Stimulated activated naive CD8-positive, alpha-beta T cell treated with anti-CD3 and anti-CD28 coated beads, Interleukin-15, Interleukin-2, amounts not matched to agents 100 ng/mL and 50 ng/mL, for 24 hours (primary cell): ENCODE results near the gene CLINT1.

Experiments
- H3K27ac Mint-ChIP-seq: one replicate; pipeline ENCODE4 v1.8.0; 2021; ENCODE audit warnings: mild to moderate bottlenecking, mixed read lengths
- H3K27me3 Mint-ChIP-seq: one replicate; pipeline ENCODE4 v1.8.0; 2021; ENCODE audit warnings: mixed read lengths
- H3K36me3 Mint-ChIP-seq: one replicate; pipeline ENCODE4 v1.8.0; 2021; ENCODE audit warnings: low read depth, mixed read lengths
- H3K4me1 Mint-ChIP-seq: one replicate; pipeline ENCODE4 v1.8.0; 2021; ENCODE audit warnings: low read depth, mixed read lengths
- H3K4me3 Mint-ChIP-seq: one replicate; pipeline ENCODE4 v1.8.0; 2021; ENCODE audit warnings: mild to moderate bottlenecking, mixed read lengths
- H3K9me3 Mint-ChIP-seq: one replicate; pipeline ENCODE4 v1.8.0; 2021; ENCODE audit warnings: mixed read lengths

CLINT1 gene

DNA sequence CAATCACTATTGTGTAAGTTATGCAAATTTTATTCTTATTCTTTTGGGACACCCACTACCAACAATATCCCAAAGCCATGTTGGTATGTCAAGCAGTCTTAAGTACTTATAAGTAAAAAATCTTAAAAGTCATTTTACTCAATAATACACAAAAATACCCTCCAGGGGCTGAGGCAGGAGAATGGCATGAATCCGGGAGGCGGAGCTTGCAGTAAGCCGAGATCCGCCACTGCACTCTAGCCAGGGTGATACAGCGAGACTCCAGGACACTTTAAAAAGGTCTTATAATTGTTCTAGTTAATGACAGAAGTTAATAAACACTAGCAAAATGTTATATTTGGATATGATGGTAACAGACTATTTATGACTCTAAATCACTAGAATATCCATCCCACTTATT is 16.8 kb downstream of the CLINT1 start:
- H3K4me3 Mint-ChIP-seq: no peak overlapping the region
- H3K4me1 Mint-ChIP-seq: peaks cover 17% of the 10 kb centered on the region
- H3K27me3 Mint-ChIP-seq: no peaks in the 10 kb centered on the region
- no peaks in the 10 kb centered on the region for H3K9me3 Mint-ChIP-seq
- peaks cover 26% of the 10 kb centered on the region for H3K36me3 Mint-ChIP-seq
- no peak overlapping the region for H3K27ac Mint-ChIP-seq

- no peaks in the 10 kb centered on the region for H3K9me3 Mint-ChIP-seq
- H3K27me3 Mint-ChIP-seq: no peaks in the 10 kb centered on the region
- H3K4me1 Mint-ChIP-seq: peaks cover 14% of the 10 kb centered on the region
- no peak overlapping the region for H3K27ac Mint-ChIP-seq
- H3K4me3 Mint-ChIP-seq: no peak overlapping the region
- peaks cover 16% of the 10 kb centered on the region for H3K36me3 Mint-ChIP-seq
Measured at GRCh38 chr5:157839157-157839795, 19.7 kb downstream of the CLINT1 start.

DNA sequence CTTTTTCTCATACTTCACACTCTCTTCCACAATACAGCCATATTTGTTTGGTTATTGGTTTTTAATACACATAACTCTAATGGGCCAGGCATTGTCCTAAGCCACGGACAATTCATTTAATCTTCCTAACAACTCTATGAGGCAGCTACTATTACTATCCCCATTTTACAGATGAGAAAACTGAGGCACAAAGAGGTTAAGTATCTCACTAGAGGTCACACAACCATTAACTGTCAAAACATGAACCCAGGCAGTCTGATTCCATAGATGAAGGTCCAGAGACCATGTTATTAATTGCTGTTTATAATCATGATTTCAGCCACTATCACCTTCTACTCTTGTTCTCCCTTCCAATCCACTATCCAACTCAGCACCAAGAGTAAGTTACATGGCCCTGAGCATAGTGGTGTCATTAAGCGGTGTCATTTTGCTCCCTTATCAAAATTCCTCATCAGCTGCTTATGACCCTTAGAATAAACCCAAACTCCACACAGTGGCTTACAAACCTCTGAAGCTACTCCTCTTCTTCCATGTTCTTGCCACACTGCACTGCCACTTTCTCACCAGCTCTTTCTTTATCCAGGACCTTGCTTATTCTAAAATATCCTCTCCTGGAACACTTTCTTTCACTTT is 22.7 kb downstream of the CLINT1 start:
- no peak overlapping the region for H3K4me3 Mint-ChIP-seq
- no peak overlapping the region for H3K27ac Mint-ChIP-seq
- peaks cover 20% of the 10 kb centered on the region for H3K36me3 Mint-ChIP-seq
- peaks cover 15% of the 10 kb centered on the region for H3K4me1 Mint-ChIP-seq
- H3K27me3 Mint-ChIP-seq: no peaks in the 10 kb centered on the region
- no peaks in the 10 kb centered on the region for H3K9me3 Mint-ChIP-seq

DNA sequence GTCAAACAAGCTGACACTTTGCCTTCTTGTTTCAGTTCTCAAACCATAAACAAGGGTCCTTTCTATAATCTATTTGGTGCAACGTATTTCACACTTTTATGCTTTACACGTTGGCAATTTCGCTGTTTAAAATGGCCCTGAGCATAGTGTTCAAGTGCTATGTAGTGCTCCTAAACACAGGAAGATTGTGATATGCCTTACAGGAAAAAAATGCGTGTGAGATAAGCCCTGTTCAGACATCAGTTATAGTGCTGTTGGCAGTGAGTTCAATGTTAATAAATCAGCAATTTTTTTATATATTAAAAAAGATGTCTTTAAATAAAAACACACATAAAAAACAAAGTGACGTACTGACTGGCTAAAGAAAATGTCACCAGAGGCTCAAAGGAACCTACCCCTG is 23.9 kb downstream of the CLINT1 start:
- Mint-ChIP-seq H3K36me3 (peaks cover 16% of the 10 kb centered on the region), H3K4me3 (no peak overlapping the region), H3K27ac (no peak overlapping the region), H3K9me3 (no peaks in the 10 kb centered on the region), H3K4me1 (peaks cover 19% of the 10 kb centered on the region), H3K27me3 (no peaks in the 10 kb centered on the region)

- H3K36me3 Mint-ChIP-seq: peaks cover 17% of the 10 kb centered on the region
- H3K27me3 Mint-ChIP-seq: no peaks in the 10 kb centered on the region
- no peaks in the 10 kb centered on the region for H3K9me3 Mint-ChIP-seq
- H3K4me1 Mint-ChIP-seq: peaks cover 60% of the 10 kb centered on the region
- peak overlapping the region; percentile 72 for H3K27ac Mint-ChIP-seq
- H3K4me3 Mint-ChIP-seq: no peak overlapping the region
Measured at GRCh38 chr5:157828944-157829639, 29.9 kb downstream of the CLINT1 start.

- Mint-ChIP-seq H3K9me3 (no peaks in the 10 kb centered on the region), H3K27ac (peak overlapping the region; percentile 72), H3K4me1 (peaks cover 60% of the 10 kb centered on the region), H3K4me3 (peak overlapping the region; percentile 9), H3K27me3 (no peaks in the 10 kb centered on the region), H3K36me3 (peaks cover 18% of the 10 kb centered on the region)
Measured at GRCh38 chr5:157828105-157828943, 30.6 kb downstream of the CLINT1 start.

GRCh38 chr5:157827423-157827822 is 31.5 kb downstream of the CLINT1 start:
- H3K36me3 Mint-ChIP-seq: peaks cover 20% of the 10 kb centered on the region
- H3K4me1 Mint-ChIP-seq: peaks cover 61% of the 10 kb centered on the region
- no peaks in the 10 kb centered on the region for H3K27me3 Mint-ChIP-seq
- H3K27ac Mint-ChIP-seq: no peak overlapping the region
- no peak overlapping the region for H3K4me3 Mint-ChIP-seq
- peaks cover 1% of the 10 kb centered on the region for H3K9me3 Mint-ChIP-seq

DNA sequence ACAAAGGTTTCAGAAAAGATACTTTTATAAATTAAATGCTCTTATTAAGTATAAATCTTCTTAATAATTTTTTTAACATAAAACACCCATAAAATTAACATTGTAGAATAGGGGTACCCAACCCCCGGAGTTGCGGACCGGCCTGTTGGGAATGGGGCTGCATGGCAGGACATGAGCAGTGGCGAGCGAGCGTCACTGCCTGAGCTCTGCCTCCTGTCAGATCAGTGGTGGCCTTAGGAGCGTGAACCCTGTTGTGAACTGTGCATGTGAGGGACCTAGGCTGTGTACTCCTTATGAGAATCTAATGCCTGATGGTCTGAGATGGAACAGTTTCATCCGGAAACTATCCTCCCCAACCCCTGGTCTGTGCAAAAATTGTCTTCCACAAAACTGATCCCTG is 35.3 kb downstream of the CLINT1 start:
- Mint-ChIP-seq H3K9me3 (peaks cover 4% of the 10 kb centered on the region), H3K4me1 (peaks cover 66% of the 10 kb centered on the region), H3K27me3 (no peaks in the 10 kb centered on the region), H3K27ac (no peak overlapping the region), H3K4me3 (no peak overlapping the region), H3K36me3 (peaks cover 29% of the 10 kb centered on the region)

DNA sequence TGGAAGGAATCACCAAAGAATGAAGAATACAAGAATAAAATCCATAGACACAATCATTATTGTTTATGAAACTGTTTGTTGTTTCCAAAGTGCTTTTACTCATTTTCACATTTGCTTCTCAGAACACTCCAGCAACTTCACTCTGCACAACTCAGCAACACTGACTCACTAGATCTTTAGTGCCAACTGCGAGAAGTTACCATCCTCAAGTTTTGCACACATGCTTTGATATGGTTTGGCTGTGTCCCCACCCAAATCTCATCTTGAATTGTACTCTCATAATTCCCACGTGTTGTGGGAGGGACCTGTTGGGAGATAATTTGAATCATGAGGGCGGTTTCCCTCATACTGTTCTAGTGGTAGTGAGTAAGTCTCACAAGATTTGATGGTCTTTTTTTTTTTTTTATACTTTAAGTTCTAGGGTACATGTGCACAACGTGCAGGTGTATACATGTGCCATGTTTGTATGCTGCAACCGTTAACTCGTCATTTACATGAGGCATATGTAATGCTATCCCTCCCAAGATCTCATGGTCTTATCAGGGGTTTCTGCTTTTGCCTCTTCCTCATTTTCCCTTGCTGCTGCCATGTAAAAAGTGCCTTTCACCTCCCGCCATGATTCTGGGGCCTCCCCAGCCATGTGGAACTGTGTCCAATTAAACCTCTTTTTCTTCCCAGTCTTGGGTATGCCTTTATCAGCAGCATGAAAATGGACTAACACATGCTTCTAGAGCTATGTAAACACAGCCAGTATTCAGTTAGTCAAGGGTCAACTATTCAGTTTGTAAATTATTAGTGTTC is 36.9 kb downstream of the CLINT1 start:
- peaks cover 34% of the 10 kb centered on the region for H3K36me3 Mint-ChIP-seq
- H3K9me3 Mint-ChIP-seq: peaks cover 4% of the 10 kb centered on the region
- H3K27ac Mint-ChIP-seq: peak overlapping the region; percentile 38
- H3K4me1 Mint-ChIP-seq: peaks cover 58% of the 10 kb centered on the region
- H3K27me3 Mint-ChIP-seq: no peaks in the 10 kb centered on the region
- no peak overlapping the region for H3K4me3 Mint-ChIP-seq

DNA sequence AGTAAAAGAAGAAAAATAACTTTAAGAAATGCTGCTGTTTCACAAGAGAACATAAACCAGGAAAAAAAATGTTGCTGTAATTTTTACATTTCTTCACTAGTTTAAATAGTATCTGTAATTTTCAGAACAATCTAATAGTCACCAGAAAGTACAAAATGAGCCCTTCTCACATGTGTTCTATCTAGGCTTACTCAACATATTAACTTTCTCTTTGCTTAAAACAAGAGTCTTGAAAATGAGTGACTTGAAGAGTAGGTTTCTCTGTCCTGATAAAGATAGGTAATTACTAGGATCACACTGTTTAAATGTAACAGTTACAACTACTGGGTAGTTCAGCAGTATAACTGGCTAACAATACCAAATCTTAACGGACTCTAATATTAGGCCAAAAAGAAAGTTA is 37.5 kb downstream of the CLINT1 start:
- no peak overlapping the region for H3K4me3 Mint-ChIP-seq
- no peaks in the 10 kb centered on the region for H3K27me3 Mint-ChIP-seq
- H3K27ac Mint-ChIP-seq: peak overlapping the region; percentile 38
- peaks cover 39% of the 10 kb centered on the region for H3K36me3 Mint-ChIP-seq
- H3K4me1 Mint-ChIP-seq: peaks cover 54% of the 10 kb centered on the region
- peaks cover 4% of the 10 kb centered on the region for H3K9me3 Mint-ChIP-seq

GRCh38 chr5:157820593-157821252 is 38.2 kb downstream of the CLINT1 start:
- Mint-ChIP-seq H3K4me3 (no peak overlapping the region), H3K9me3 (peaks cover 4% of the 10 kb centered on the region), H3K36me3 (peaks cover 39% of the 10 kb centered on the region), H3K4me1 (peaks cover 47% of the 10 kb centered on the region), H3K27ac (no peak overlapping the region), H3K27me3 (no peaks in the 10 kb centered on the region)

DNA sequence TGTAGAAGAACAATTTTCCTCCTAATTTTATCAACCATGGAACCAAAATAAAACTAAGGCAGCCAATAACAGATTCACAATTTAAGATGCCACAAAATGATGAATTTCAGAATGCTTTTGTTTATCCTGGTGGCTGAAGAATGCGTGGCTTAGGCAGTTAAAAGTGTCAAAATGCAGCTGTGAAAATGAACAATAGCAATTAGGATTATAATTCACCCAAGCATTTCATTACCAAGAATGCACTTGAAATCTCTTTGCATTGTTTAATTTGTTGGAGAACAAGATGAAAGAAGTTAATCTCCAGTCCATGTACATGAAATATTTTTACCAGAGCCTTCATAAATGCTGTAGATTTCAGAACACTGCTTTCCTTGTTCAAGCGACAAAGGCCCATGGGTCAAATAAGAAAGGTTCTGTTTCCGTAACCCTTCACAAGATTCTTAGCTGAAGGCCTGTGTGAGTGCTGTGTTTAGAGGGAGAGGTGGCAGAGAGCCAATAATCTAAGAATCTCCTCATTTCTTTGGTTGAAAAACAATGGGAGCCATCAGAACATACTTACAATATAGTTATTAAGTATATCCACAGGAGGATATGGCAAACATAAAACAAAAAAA is 39.3 kb downstream of the CLINT1 start:
- Mint-ChIP-seq H3K36me3 (peaks cover 44% of the 10 kb centered on the region), H3K27ac (no peak overlapping the region), H3K27me3 (no peaks in the 10 kb centered on the region), H3K4me3 (no peak overlapping the region), H3K9me3 (peaks cover 4% of the 10 kb centered on the region), H3K4me1 (peaks cover 38% of the 10 kb centered on the region)

- Mint-ChIP-seq H3K4me3 (no peak overlapping the region), H3K4me1 (peaks cover 38% of the 10 kb centered on the region), H3K27ac (no peak overlapping the region), H3K36me3 (peaks cover 48% of the 10 kb centered on the region), H3K9me3 (peaks cover 4% of the 10 kb centered on the region), H3K27me3 (no peaks in the 10 kb centered on the region)
Measured at GRCh38 chr5:157818368-157818767, 40.6 kb downstream of the CLINT1 start.
